K562 (cell line): Measurements from ENCODE around the gene CLDN7. TPM values are rescaled to one million over a fixed set of nuclear protein-coding genes. Genes with fewer than 3 reads are reported as not detected.

Experiments used
- CHD2 ChIP-seq: IDR thresholded peaks from 2 replicates; pipeline ENCODE4 v1.6.1; 2011; ENCODE audit warnings: low read depth, low read length
- ID3 ChIP-seq, 2 experiments: fragments of 250-450 bp in 1 of 2; fragments of 450-650 bp in 1 of 2; sonication (Bioruptor Pico) in 1 of 2; IDR thresholded peaks; 2 replicates each; pipeline versions ENCODE4 v1.6.1 to v1.8.0; 2016 to 2021; ENCODE audit warnings: mild to moderate bottlenecking in 2 of 2, moderate library complexity in 2 of 2, missing compliant biosample characterization in 1 of 2, missing genetic modification characterization in 1 of 2
- NR4A1 ChIP-seq, 2 experiments: fragments of 250-450 bp in 1 of 2; fragments of 450-650 bp in 1 of 2; sonication (Bioruptor Pico) in 1 of 2; IDR thresholded peaks; 2 replicates each; pipeline versions ENCODE4 v1.4.0 to v1.6.1; 2016 to 2020; ENCODE audit warnings: mild to moderate bottlenecking in 2 of 2, missing compliant biosample characterization in 1 of 2, missing genetic modification characterization in 1 of 2, moderate library complexity in 1 of 2
- NRF1 ChIP-seq, 2 experiments: fragments of 450-650 bp; IDR thresholded peaks in 1 of 2; conservative IDR thresholded peaks in 1 of 2; 2 replicates each; pipeline ENCODE4 v1.6.1; 2014; ENCODE audit warnings: mild to moderate bottlenecking in 2 of 2
- SNIP1 ChIP-seq: fragments of 450-650 bp; IDR thresholded peaks from 2 replicates; pipeline ENCODE4 v1.7.1; 2017; ENCODE audit warnings: low read depth, mild to moderate bottlenecking
- THAP12 ChIP-seq: fragments of 250-450 bp; sonication (Bioruptor Pico); IDR thresholded peaks from 2 replicates; pipeline ENCODE4 v1.9.0; 2021; ENCODE audit warnings: mild to moderate bottlenecking, inconsistent platforms
- VEZF1 ChIP-seq: fragments of 200-800 bp; sonication (Bioruptor generic); IDR thresholded peaks from 2 replicates; pipeline ENCODE4 v1.6.1; 2017; ENCODE audit warnings: missing genetic modification characterization, missing compliant biosample characterization
- ZNF407 ChIP-seq: fragments of 450-650 bp; IDR thresholded peaks from 2 replicates; pipeline ENCODE4 v1.6.1; 2016; ENCODE audit warnings: low read depth
- ZNF639 ChIP-seq, 2 experiments: fragments of 200-800 bp in 1 of 2; sonication (Bioruptor generic) in 1 of 2; sonication (generic) in 1 of 2; formaldehyde crosslinking in 1 of 2; IDR thresholded peaks in 1 of 2; conservative IDR thresholded peaks in 1 of 2; 2 replicates each; pipeline versions ENCODE4 v1.5.0 to v1.6.1; 2016 to 2020; ENCODE audit warnings: missing compliant biosample characterization in 1 of 2, missing genetic modification characterization in 1 of 2, missing genetic modification reagents in 1 of 2
- ZNF717 ChIP-seq: fragments of 250-450 bp; sonication (Bioruptor Pico); IDR thresholded peaks from 2 replicates; pipeline ENCODE4 v1.5.0; 2021
- polyA plus RNA-seq, 8 experiments: library from polyadenylated mRNA; depleted of rRNA in 4 of 8; stranded (reverse) in 5 of 8; unstranded in 3 of 8; fragments of >200 nt; fragmentation: Nextera tagmentation in 2 of 8; fragmentation: Illumina TruSeq in 1 of 8; extraction: Ambion mirVana in 2 of 8; extraction: Trizol in 1 of 8; gene quantifications; 2 replicates each; pipeline versions ENCODE4 v1.2.1 to v1.2.3, GENCODE V29; 2011 to 2014; ENCODE audit warnings: inconsistent platforms in 1 of 8, missing spikeins in 1 of 8
- total RNA-seq, 7 experiments: library from RNA; depleted of rRNA in 6 of 7; stranded (reverse); fragments of >200 nt in 6 of 7; fragmentation: Illumina TruSeq in 2 of 7; extraction: Trizol in 2 of 7; gene quantifications; 2 replicates each; pipeline versions ENCODE4 v1.2.1 to v1.2.3, GENCODE V29; 2011 to 2021; ENCODE audit warnings: low replicate concordance in 1 of 7

The CLDN7 gene
- total and polyA plus RNA-seq, 9 of the 15 experiments (the other 6 are each of a cell fraction or from before 2014, with no cell fraction given): 2.2 to 14.5 (median 7.6) TPM

- TF ChIP-seq ZNF407: no peak
- TF ChIP-seq NR4A1 (CRISPR knock-in tag; IDR thresholded peaks at IDR 0.05): no peak
- no peak for TF ChIP-seq NR4A1 (tag; IDR thresholded peaks at IDR 0.05)
- TF ChIP-seq ZNF717 (CRISPR knock-in tag): no peak
- TF ChIP-seq THAP12 (CRISPR knock-in tag): peak; percentile 64; the same call in 1 of the 2 replicates
- no peak for TF ChIP-seq ID3 (CRISPR knock-in tag; IDR thresholded peaks at IDR 0.05)
- no peak for TF ChIP-seq ID3 (tag; IDR thresholded peaks at IDR 0.05)
- peak in 1 of 2 experiments; percentile 91; a peak in 2 of 4 replicates for TF ChIP-seq ZNF639 (CRISPR knock-in tag; conservative IDR thresholded peaks at IDR 0.05 in 1 of 2, IDR thresholded peaks at IDR 0.05 in 1 of 2)
- no peak for TF ChIP-seq SNIP1
- peak; percentile 81; the same call in 1 of the 2 replicates for TF ChIP-seq VEZF1
- TF ChIP-seq NRF1 (conservative IDR thresholded peaks at IDR 0.05 in 1 of 2, IDR thresholded peaks at IDR 0.05 in 1 of 2): peak; percentile 92 to 93
- TF ChIP-seq CHD2: no peak
Measured at GRCh38 chr17:7251661-7252175, 10.6 kb downstream of the CLDN7 start, which contains the start of gene CTDNEP1 (continued).
